Mesodermal cell (in vitro differentiated cells): ENCODE data around the gene UNK.

Experiments
- H3K27ac ChIP-seq: 2 replicates; pipeline ENCODE4 v1.7.0; 2013; ENCODE audit warnings: mild to moderate bottlenecking, low read depth, low read length, moderate library complexity; ENCODE audit not compliant: severe bottlenecking
- H3K36me3 ChIP-seq: 2 replicates; pipeline ENCODE4 v1.7.1; 2013; ENCODE audit warnings: mild to moderate bottlenecking, low read length, moderate library complexity; ENCODE audit not compliant: control insufficient read depth, insufficient read depth
- H3K4me1 ChIP-seq: one replicate; pipeline ENCODE4 v1.7.1; 2013; ENCODE audit warnings: mild to moderate bottlenecking, low read length; ENCODE audit not compliant: insufficient read depth, control insufficient read depth, poor library complexity, severe bottlenecking
- H3K4me3 ChIP-seq: 2 replicates; pipeline ENCODE4 v1.7.0; 2013; ENCODE audit warnings: low read length, control low read depth, mild to moderate bottlenecking; ENCODE audit not compliant: insufficient read depth, poor library complexity, severe bottlenecking; ENCODE audit errors: extremely low read depth
- H3K9me3 ChIP-seq: 2 replicates; pipeline ENCODE4 v1.7.1; 2013; ENCODE audit warnings: mild to moderate bottlenecking, low read length, moderate library complexity; ENCODE audit not compliant: control insufficient read depth
- WGBS, 2 experiments: methylation state at CpG; one replicate each; pipeline ENCODE4 v1.1.5; 2013; ENCODE audit warnings: missing lambda C conversion rate in 2 of 2; ENCODE audit not compliant: insufficient coverage in 2 of 2; 5-methylcytosine and 5-hydroxymethylcytosine counted together

Gene UNK

DNA sequence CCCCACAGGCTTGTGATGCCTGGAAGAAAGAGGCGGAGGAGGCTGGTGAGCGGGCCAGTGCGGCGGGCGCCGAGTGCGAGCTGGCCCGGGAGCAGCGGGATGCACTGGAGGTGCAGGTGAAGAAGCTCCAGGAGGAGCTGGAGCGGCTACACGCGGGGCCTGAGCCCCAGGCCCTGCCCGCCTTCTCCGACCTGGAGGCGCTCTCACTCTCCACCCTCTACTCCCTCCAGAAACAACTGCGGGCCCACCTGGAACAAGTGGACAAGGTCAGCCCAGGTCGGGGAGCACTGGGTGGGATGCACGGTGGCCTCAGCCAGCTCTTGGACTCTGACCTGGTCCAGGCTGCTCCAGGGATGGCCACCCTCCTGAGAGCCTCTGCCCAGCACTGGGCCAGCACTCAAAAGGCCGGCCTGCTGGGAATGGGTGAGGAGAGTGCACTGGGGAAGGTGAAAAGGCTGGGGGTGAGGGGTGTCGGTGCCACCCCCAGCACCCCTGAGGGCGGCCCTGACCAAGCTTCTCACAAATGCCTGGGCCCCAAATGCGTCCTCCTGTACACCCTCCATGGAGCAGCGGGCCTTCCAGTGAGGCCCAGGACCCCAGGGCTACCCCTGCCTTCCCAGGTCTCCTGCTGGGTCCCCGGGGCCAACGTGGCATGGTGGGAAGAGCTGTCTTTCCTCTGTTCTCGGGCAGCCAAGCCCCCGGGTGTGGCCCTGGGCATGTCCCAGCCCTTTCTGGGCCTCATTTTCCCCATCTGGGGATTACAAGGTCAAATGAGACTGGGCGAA is 38.8 kb downstream of the UNK start:
- no peak overlapping the region for H3K27ac ChIP-seq
- no peaks in the 10 kb centered on the region for H3K9me3 ChIP-seq
- 94 to 95% methylated on average over 14 to 27 of the region's 28 CpGs for WGBS, 2 experiments
- H3K4me1 ChIP-seq: no peaks in the 10 kb centered on the region
- H3K4me3 ChIP-seq: no peak overlapping the region
- peaks cover 58% of the 10 kb centered on the region for H3K36me3 ChIP-seq

DNA sequence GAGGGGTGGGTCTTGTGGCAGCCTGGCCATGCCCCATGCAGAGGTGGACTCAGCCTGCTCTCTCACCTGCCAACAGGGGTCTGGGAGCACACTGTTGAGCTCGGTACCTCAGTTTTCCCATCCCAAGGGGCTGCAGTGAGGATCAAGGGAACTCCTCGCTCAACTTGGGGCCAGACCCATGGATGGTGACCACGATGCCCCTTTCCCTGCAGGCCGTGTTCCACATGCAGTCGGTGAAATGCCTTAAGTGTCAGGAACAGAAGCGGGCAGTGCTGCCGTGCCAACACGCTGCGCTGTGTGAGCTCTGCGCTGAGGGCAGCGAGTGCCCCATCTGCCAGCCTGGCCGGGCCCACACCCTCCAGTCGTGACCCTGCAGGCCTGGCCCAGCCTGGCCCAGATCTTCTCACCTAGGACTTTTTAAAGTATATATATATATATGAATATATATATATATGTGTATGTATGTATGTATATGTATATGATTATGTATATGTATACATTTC is 39.5 kb downstream of the UNK start:
- Histone ChIP-seq H3K4me3 (no peak overlapping the region), H3K36me3 (peaks cover 52% of the 10 kb centered on the region), H3K27ac (no peak overlapping the region), H3K4me1 (no peaks in the 10 kb centered on the region), H3K9me3 (no peaks in the 10 kb centered on the region)
- 95 to 99% methylated on average over 10 to 11 of the region's 13 CpGs for WGBS, 2 experiments

- no peaks in the 10 kb centered on the region for H3K9me3 ChIP-seq
- 100% methylated on average over 1 of the region's 2 CpGs; no CpG with 5 or more reads in 1 of the 2 experiments for WGBS, 2 experiments
- H3K4me3 ChIP-seq: no peak overlapping the region
- H3K36me3 ChIP-seq: peaks cover 46% of the 10 kb centered on the region
- H3K4me1 ChIP-seq: no peaks in the 10 kb centered on the region
- peak overlapping the region; percentile 16 for H3K27ac ChIP-seq
Measured at GRCh38 chr17:75824666-75825065, 40.1 kb downstream of the UNK start.

DNA sequence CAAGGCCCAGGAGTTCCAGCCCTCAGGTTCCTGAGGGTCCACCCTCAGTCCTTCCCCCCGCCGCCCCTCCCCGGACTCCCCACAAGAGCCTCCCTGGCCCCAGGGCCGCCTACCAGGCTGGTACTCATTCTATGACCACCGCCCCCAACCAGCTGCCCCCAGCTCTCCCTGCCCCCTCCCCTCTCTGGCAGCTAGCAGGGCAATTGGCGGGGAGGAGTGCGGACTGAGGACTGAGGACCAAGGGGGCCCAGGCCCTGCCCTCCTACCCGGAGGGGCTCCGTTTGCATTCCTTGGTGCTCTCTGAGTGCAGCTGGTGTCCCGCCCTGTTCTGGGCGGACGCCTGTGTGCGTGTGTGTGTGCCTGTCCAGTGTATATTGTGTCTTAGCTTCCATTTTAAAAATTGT is 40.5 kb downstream of the UNK start:
- H3K4me1 ChIP-seq: no peaks in the 10 kb centered on the region
- no peak overlapping the region for H3K27ac ChIP-seq
- H3K9me3 ChIP-seq: no peaks in the 10 kb centered on the region
- WGBS, 2 experiments: 90 to 94% methylated on average over 3 to 8 of the region's 13 CpGs
- no peak overlapping the region for H3K4me3 ChIP-seq
- peaks cover 41% of the 10 kb centered on the region for H3K36me3 ChIP-seq

DNA sequence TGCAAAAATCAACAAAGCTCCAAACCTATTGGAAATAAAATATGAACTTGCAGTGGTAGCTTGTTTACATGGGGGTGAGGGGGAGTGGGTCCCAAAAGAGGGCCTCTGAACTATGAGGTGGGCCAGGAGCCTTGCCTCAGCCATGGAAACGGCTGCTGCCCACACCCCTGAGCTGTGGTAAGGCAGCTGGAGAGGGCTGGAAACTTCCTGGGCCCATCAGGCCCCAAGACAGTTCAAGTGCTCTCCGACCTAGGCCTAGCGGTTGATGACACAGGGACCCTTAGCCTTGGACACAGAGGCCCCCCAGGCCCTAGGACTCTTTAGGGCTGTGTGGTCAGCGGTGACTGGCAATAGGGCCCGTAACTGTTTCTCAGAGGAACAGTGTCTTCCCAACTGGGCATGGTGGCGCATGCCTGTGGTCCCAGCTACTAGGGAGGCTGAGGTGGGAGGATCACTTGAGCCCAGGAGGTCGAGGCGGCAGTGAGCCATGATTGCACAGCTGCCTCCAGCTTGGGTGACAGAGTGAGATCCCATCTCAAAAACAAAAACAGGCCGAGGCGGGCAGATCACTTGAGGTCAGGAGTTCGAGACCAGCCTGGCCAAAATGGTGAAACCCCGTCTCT is 41.3 kb downstream of the UNK start:
- Histone ChIP-seq H3K4me1 (peaks cover 1% of the 10 kb centered on the region), H3K4me3 (no peak overlapping the region), H3K9me3 (no peaks in the 10 kb centered on the region), H3K36me3 (peaks cover 36% of the 10 kb centered on the region), H3K27ac (no peak overlapping the region)
- 94 to 96% methylated on average over 8 to 12 of the region's 12 CpGs for WGBS, 2 experiments

GRCh38 chr17:75826561-75827307 is 42.1 kb downstream of the UNK start:
- peak overlapping the region; percentile 57 for H3K27ac ChIP-seq
- H3K4me3 ChIP-seq: no peak overlapping the region
- peaks cover 27% of the 10 kb centered on the region for H3K36me3 ChIP-seq
- H3K9me3 ChIP-seq: no peaks in the 10 kb centered on the region
- WGBS, 2 experiments: 92 to 94% methylated on average over 10 of the region's 14 CpGs
- H3K4me1 ChIP-seq: peaks cover 3% of the 10 kb centered on the region

DNA sequence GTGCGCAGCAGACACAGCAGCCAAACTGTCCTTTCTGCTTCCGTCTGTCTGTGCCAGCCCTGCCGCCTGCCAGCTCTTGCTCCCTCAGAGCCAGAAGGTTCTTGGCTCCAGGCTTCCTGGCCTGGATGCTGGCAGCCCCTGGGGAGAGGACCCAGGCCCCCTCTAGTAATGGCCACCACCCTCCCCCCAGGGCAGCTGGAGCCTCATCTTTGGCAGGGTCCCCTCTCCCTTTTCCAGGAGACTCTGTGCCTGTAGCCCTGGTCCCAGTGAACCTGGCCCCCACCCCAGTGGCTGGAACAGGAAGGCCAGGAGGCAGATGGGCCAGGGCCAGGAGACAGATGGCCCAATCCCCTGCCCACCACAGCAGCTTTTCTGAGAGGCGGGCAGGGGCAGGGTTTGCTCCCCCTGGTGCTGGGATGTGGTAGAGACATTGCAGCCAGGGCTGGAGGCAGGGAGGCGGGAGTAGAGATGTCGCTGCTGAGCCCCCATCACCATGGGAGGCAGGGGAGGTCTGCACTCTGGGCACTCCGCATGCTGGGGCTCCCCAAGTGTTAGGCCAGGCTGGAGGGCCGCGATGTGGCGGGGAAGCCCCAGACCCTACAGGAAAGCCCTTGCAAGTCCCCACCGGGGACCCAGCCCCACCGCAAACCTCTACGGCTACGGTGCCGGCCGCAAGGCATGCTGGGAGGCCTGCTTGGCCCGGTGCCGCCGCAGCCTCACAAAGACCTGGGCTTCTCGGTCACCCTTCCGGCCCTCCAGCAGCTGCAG is 42.9 kb downstream of the UNK start:
- 54 to 61% methylated on average over 16 to 19 of the region's 21 CpGs for WGBS, 2 experiments
- H3K27ac ChIP-seq: peak overlapping the region; percentile 57
- peaks cover 21% of the 10 kb centered on the region for H3K36me3 ChIP-seq
- H3K4me1 ChIP-seq: peaks cover 11% of the 10 kb centered on the region
- H3K4me3 ChIP-seq: no peak overlapping the region
- H3K9me3 ChIP-seq: no peaks in the 10 kb centered on the region

GRCh38 chr17:75828076-75828400 is 43.4 kb downstream of the UNK start:
- H3K27ac ChIP-seq: no peak overlapping the region
- 79 to 85% methylated on average over 10 of the region's 11 CpGs for WGBS, 2 experiments
- H3K36me3 ChIP-seq: peaks cover 16% of the 10 kb centered on the region
- no peak overlapping the region for H3K4me3 ChIP-seq
- H3K4me1 ChIP-seq: peaks cover 14% of the 10 kb centered on the region
- H3K9me3 ChIP-seq: no peaks in the 10 kb centered on the region

DNA sequence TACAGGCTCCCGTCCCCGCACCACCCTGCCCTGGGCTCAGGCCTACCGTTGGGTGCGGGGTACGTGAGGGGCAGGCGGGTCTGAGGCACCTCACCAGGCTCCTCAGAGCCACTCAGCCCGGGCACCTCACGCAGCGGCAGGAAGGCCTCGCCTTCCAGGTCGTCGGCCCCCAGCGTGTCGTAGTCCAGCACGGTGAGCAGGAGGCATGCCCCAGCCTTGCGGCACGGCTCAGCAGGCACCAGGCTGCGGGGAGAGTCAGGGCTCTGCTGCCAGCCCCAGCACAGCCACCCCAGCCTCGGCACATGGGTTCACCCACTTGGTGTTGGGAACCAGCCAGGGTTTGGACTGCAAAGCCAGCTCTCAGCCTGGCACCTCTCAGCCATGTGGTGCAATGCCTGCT is 44.1 kb downstream of the UNK start:
- no peak overlapping the region for H3K4me3 ChIP-seq
- peaks cover 18% of the 10 kb centered on the region for H3K4me1 ChIP-seq
- peaks cover 9% of the 10 kb centered on the region for H3K36me3 ChIP-seq
- no peaks in the 10 kb centered on the region for H3K9me3 ChIP-seq
- H3K27ac ChIP-seq: no peak overlapping the region
- WGBS, 2 experiments: 90 to 92% methylated on average over 19 of the region's 19 CpGs

DNA sequence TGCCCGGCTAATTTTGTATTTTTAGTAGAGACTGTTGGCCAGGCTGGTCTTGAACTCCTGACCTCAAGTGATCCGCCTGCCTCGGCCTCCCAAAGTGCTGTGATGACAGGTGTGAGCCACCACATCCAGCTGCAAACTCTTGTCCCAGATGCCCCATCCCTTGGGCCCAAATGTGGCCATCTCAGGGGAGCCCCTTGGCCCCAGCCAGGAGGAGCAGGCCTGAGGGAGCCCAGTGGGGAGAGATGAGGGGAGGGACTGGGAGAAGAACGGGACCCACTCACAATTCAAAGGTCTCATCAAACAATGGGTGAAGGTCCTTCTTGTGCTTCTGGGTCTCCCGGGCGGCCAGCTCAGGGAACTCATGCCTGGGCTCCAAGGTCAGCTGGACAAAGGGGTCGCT is 45.1 kb downstream of the UNK start:
- 93 to 95% methylated on average over 6 to 7 of the region's 7 CpGs for WGBS, 2 experiments
- peaks cover 4% of the 10 kb centered on the region for H3K36me3 ChIP-seq
- no peak overlapping the region for H3K27ac ChIP-seq
- H3K4me1 ChIP-seq: peaks cover 18% of the 10 kb centered on the region
- no peak overlapping the region for H3K4me3 ChIP-seq
- no peaks in the 10 kb centered on the region for H3K9me3 ChIP-seq
